ENCODE measurements around the gene TTC34. TPM values are rescaled to one million over a fixed set of nuclear protein-coding genes. Genes with fewer than 3 reads are reported as not detected.

Gene TTC34
- polyA plus RNA-seq, 1 donor (not counting 4 experiments of a cell fraction or from before 2014, with no cell fraction given): 0.04 TPM

GRCh38 chr1:2808831-2809605 lies 7.5 kb upstream of the TTC34 start:
- Histone ChIP-seq H3K27ac (ENCODE audit: control insufficient read depth, insufficient read depth, low read length) (no peak overlapping the region), H3K9me1 (ENCODE audit: control insufficient read depth, extremely low read depth, insufficient read depth, low read length) (no peaks in the 10 kb centered on the region), H3K4me1 (ENCODE audit: control insufficient read depth, extremely low read depth, insufficient read depth, low read length) (no peaks in the 10 kb centered on the region), H3K79me2 (ENCODE audit: control insufficient read depth, insufficient read depth, low read length) (no peaks in the 10 kb centered on the region), H3K9ac (ENCODE audit: control insufficient read depth, extremely low read depth, insufficient read depth, low read length) (no peak overlapping the region), H3K36me3 (ENCODE audit: control insufficient read depth in 2 of 2, extremely low read depth in 1 of 2, insufficient read depth in 2 of 2, low read length in 2 of 2) (no peaks in the 10 kb centered on the region), H4K20me1 (ENCODE audit: control insufficient read depth, extremely low read depth, insufficient read depth, low read length) (no peaks in the 10 kb centered on the region), H3K4me2 (ENCODE audit: control insufficient read depth, extremely low read depth, insufficient read depth, low read depth, low read length) (no peak overlapping the region), H3K9me3 (ENCODE audit: control insufficient read depth, low read depth, low read length) (peaks cover 8% of the 10 kb centered on the region), H3K4me3 (ENCODE audit: control insufficient read depth in 2 of 3, extremely low read depth in 1 of 3, insufficient read depth in 2 of 3, low read depth in 1 of 3, low read length in 3 of 3) (no peak overlapping the region), H3K27me3 (ENCODE audit: control insufficient read depth, extremely low read depth, insufficient read depth, low read length) (no peaks in the 10 kb centered on the region), H2AFZ (ENCODE audit: control insufficient read depth, low read length) (no peak overlapping the region)
- dilution Hi-C loops (cut with MboI; ENCODE audit: extremely low pct_ligation_motif_present, low sequenced_read_pairs): no loop called here
- no peak for DNase-seq (ENCODE audit: low read depth, low spot score)
- TF ChIP-seq CTCF (optimal IDR thresholded peaks at IDR 0.05 in 1 of 3, IDR thresholded peaks at IDR 0.05 in 1 of 3, conservative IDR thresholded peaks at IDR 0.05 in 1 of 3; ENCODE audit: extremely low read depth in 1 of 3, insufficient read depth in 2 of 3, low read length in 3 of 3) (no peak), EZH2 (IDR thresholded peaks at IDR 0.05; ENCODE audit: low read length) (no peak)
- FAIRE-seq: no peak

- dilution Hi-C loops (cut with MboI; ENCODE audit: extremely low pct_ligation_motif_present, low sequenced_read_pairs): no loop called here
- DNase-seq (ENCODE audit: low read depth, low spot score) (no peak), FAIRE-seq (no peak)
- TF ChIP-seq CTCF (optimal IDR thresholded peaks at IDR 0.05 in 1 of 3, IDR thresholded peaks at IDR 0.05 in 1 of 3, conservative IDR thresholded peaks at IDR 0.05 in 1 of 3; ENCODE audit: extremely low read depth in 1 of 3, insufficient read depth in 2 of 3, low read length in 3 of 3): no peak
- TF ChIP-seq EZH2 (IDR thresholded peaks at IDR 0.05; ENCODE audit: low read length): no peak
- Histone ChIP-seq H3K4me3 (ENCODE audit: control insufficient read depth in 2 of 3, extremely low read depth in 1 of 3, insufficient read depth in 2 of 3, low read depth in 1 of 3, low read length in 3 of 3) (no peak overlapping the region), H3K27ac (ENCODE audit: control insufficient read depth, insufficient read depth, low read length) (no peak overlapping the region), H3K9me1 (ENCODE audit: control insufficient read depth, extremely low read depth, insufficient read depth, low read length) (no peaks in the 10 kb centered on the region), H3K4me1 (ENCODE audit: control insufficient read depth, extremely low read depth, insufficient read depth, low read length) (no peaks in the 10 kb centered on the region), H3K4me2 (ENCODE audit: control insufficient read depth, extremely low read depth, insufficient read depth, low read depth, low read length) (no peak overlapping the region), H3K36me3 (ENCODE audit: control insufficient read depth in 2 of 2, extremely low read depth in 1 of 2, insufficient read depth in 2 of 2, low read length in 2 of 2) (no peaks in the 10 kb centered on the region), H3K27me3 (ENCODE audit: control insufficient read depth, extremely low read depth, insufficient read depth, low read length) (no peaks in the 10 kb centered on the region), H3K79me2 (ENCODE audit: control insufficient read depth, insufficient read depth, low read length) (no peaks in the 10 kb centered on the region), H2AFZ (ENCODE audit: control insufficient read depth, low read length) (no peak overlapping the region), H4K20me1 (ENCODE audit: control insufficient read depth, extremely low read depth, insufficient read depth, low read length) (no peaks in the 10 kb centered on the region), H3K9ac (ENCODE audit: control insufficient read depth, extremely low read depth, insufficient read depth, low read length) (no peak overlapping the region), H3K9me3 (ENCODE audit: control insufficient read depth, low read depth, low read length) (peaks cover 11% of the 10 kb centered on the region)
These were observed 6.9 kb upstream of the TTC34 start for GRCh38 chr1:2808386-2808705.
